Neural cell (in vitro differentiated cells): ENCODE measurements around the gene SENP5. TPM values are rescaled to one million over a fixed set of nuclear protein-coding genes. Genes with fewer than 3 reads are reported as not detected.

Experiments used
- H2AFZ ChIP-seq: fragments of 200-600, 300-800 bp; sonication (generic), shearing (Covaris generic); 2 replicates; pipeline ENCODE4 v1.6.0; 2014; ENCODE audit warnings: low read depth, mild to moderate bottlenecking, antibody characterized with exemption, low read length, moderate library complexity
- H3F3A ChIP-seq: fragments of 200-600 bp; shearing (Covaris generic); 2 replicates; pipeline ENCODE4 v1.6.1; 2016; ENCODE audit warnings: mild to moderate bottlenecking, moderate library complexity, mixed read lengths, antibody characterized with exemption, low read length; ENCODE audit not compliant: insufficient read depth, poor library complexity, severe bottlenecking
- H3K27ac ChIP-seq: fragments of 200-600, 300-800 bp; sonication (generic), shearing (Covaris generic); 2 replicates; pipeline ENCODE4 v1.5.1; 2014; ENCODE audit warnings: mild to moderate bottlenecking, low read length, moderate library complexity
- H3K27me3 ChIP-seq: fragments of 300-800, 200-600 bp; sonication (generic), shearing (Covaris generic); 2 replicates; pipeline ENCODE4 v1.6.0; 2014; ENCODE audit warnings: mild to moderate bottlenecking, low read depth, low read length, moderate library complexity; ENCODE audit not compliant: insufficient read depth
- H3K36me3 ChIP-seq: fragments of 300-800, 200-600 bp; sonication (generic), shearing (Covaris generic); 2 replicates; pipeline ENCODE4 v1.5.1; 2014; ENCODE audit warnings: mild to moderate bottlenecking, antibody characterized with exemption, low read length, moderate library complexity; ENCODE audit not compliant: insufficient read depth
- H3K4me2 ChIP-seq: fragments of 300-800, 200-600 bp; sonication (generic), shearing (Covaris generic); 2 replicates; pipeline ENCODE4 v1.6.0; 2014; ENCODE audit warnings: mild to moderate bottlenecking, low read length
- H3K4me3 ChIP-seq: fragments of 300-800, 200-600 bp; sonication (generic), shearing (Covaris generic); 2 replicates; pipeline ENCODE4 v1.5.1; 2014; ENCODE audit warnings: mild to moderate bottlenecking, low read length, moderate library complexity
- H3K79me2 ChIP-seq: fragments of 200-600 bp; shearing (Covaris generic); replicated peaks from 2 replicates; pipeline ENCODE4 v1.6.0; 2014; ENCODE audit warnings: mild to moderate bottlenecking, low read length, moderate library complexity; ENCODE audit not compliant: insufficient read depth
- H3K9ac ChIP-seq: fragments of 300-800, 200-600 bp; sonication (generic), shearing (Covaris generic); 2 replicates; pipeline ENCODE4 v1.6.1; 2016; ENCODE audit warnings: mild to moderate bottlenecking, low read length, mixed read lengths
- H3K9me2 ChIP-seq: fragments of 200-600 bp; shearing (Covaris generic); 2 replicates; pipeline ENCODE4 v1.6.1; 2016; ENCODE audit warnings: mild to moderate bottlenecking, low read length, mixed read lengths; ENCODE audit not compliant: insufficient read depth
- H3K9me3 ChIP-seq: fragments of 200-600, 300-800 bp; sonication (generic), shearing (Covaris generic); 2 replicates; pipeline ENCODE4 v1.6.1; 2016; ENCODE audit warnings: mild to moderate bottlenecking, mixed run types, low read length, moderate library complexity, mixed read lengths
- H4K20me1 ChIP-seq: fragments of 200-600 bp; shearing (Covaris generic); 2 replicates; pipeline ENCODE4 v1.6.1; 2016; ENCODE audit warnings: mild to moderate bottlenecking, mixed run types; ENCODE audit not compliant: insufficient read depth
- EP300 ChIP-seq: fragments of 450-650 bp; conservative IDR thresholded peaks from 2 replicates; pipeline ENCODE4 v1.6.1; 2014; ENCODE audit warnings: antibody characterized with exemption, mild to moderate bottlenecking, moderate library complexity; ENCODE audit not compliant: poor library complexity, severe bottlenecking
- EZH2 ChIP-seq: fragments of 200-600, 300-800 bp; shearing (Covaris generic), sonication (generic); IDR thresholded peaks from 2 replicates; pipeline ENCODE4 v1.6.1; 2014; ENCODE audit warnings: antibody characterized with exemption, low read length, borderline replicate concordance, mild to moderate bottlenecking; ENCODE audit not compliant: insufficient read depth, poor library complexity, severe bottlenecking
- MXI1 ChIP-seq: fragments of 450-650 bp; conservative IDR thresholded peaks from 2 replicates; pipeline ENCODE4 v1.6.1; 2014; ENCODE audit warnings: antibody characterized with exemption, mild to moderate bottlenecking; ENCODE audit not compliant: poor library complexity, severe bottlenecking
- POLR2AphosphoS5 ChIP-seq: IDR thresholded peaks from 2 replicates; pipeline ENCODE4 v1.6.1; 2012
- RAD21 ChIP-seq: fragments of 450-650 bp; conservative IDR thresholded peaks from 2 replicates; pipeline ENCODE4 v1.6.1; 2014; ENCODE audit warnings: antibody characterized with exemption, mild to moderate bottlenecking, moderate library complexity
- SMC3 ChIP-seq: fragments of 450-650 bp; conservative IDR thresholded peaks from 2 replicates; pipeline ENCODE4 v1.6.1; 2014; ENCODE audit warnings: antibody characterized with exemption, mild to moderate bottlenecking, moderate library complexity; ENCODE audit not compliant: poor library complexity
- TAF1 ChIP-seq: IDR thresholded peaks from 2 replicates; pipeline ENCODE4 v1.6.1; 2012; ENCODE audit warnings: low read depth
- polyA plus RNA-seq: library from polyadenylated mRNA; depleted of rRNA; stranded (reverse); fragments of >200 nt; gene quantifications from 2 replicates; pipeline ENCODE4 v1.2.3, GENCODE V29; 2014
- TF ChIP-seq, protein P1 (sequence below): IDR thresholded peaks from 2 replicates; pipeline ENCODE4 v1.6.1; 2012; ENCODE audit warnings: borderline replicate concordance
- TF ChIP-seq, protein P2 (sequence below): fragments of 450-650 bp; IDR thresholded peaks from 2 replicates; pipeline ENCODE4 v1.5.1; 2014; ENCODE audit warnings: antibody characterized with exemption, mild to moderate bottlenecking, moderate library complexity; ENCODE audit not compliant: poor library complexity, severe bottlenecking

Gene SENP5
- polyA plus RNA-seq, 1 donor from 2014 or later, result 27.3 TPM

DNA sequence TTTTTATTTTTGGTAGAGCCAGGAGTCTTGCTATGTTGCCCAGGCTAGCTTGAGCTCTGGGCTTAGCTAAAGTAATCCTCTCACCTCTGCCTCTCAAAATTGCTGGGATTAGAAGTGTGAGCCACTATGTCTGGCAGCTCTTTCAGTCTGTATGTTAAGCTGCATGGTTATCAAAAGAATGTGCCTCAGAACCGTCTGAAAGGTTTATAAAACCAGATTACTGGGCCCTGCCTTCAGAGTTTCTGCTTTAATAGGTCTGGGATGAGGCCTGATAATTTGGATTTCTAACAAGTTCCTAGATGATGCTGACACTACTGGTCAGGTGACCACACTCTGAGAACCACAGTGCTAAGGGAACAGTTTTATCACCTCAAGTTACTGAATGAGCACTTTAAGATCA, 34.6 kb downstream of the SENP5 start:
- no peak overlapping the region for H3K27ac ChIP-seq
- no peak overlapping the region for H3K4me3 ChIP-seq
- H3K36me3 ChIP-seq, result no peaks in the 10 kb centered on the region
- no peaks in the 10 kb centered on the region for H3K79me2 ChIP-seq
- TF ChIP-seq RAD21 (no peak), EZH2 (no peak), EP300 (no peak), TAF1 (no peak), POLR2AphosphoS5 (no peak), MXI1 (no peak), SMC3 (no peak)
- TF ChIP-seq, protein P1, sequence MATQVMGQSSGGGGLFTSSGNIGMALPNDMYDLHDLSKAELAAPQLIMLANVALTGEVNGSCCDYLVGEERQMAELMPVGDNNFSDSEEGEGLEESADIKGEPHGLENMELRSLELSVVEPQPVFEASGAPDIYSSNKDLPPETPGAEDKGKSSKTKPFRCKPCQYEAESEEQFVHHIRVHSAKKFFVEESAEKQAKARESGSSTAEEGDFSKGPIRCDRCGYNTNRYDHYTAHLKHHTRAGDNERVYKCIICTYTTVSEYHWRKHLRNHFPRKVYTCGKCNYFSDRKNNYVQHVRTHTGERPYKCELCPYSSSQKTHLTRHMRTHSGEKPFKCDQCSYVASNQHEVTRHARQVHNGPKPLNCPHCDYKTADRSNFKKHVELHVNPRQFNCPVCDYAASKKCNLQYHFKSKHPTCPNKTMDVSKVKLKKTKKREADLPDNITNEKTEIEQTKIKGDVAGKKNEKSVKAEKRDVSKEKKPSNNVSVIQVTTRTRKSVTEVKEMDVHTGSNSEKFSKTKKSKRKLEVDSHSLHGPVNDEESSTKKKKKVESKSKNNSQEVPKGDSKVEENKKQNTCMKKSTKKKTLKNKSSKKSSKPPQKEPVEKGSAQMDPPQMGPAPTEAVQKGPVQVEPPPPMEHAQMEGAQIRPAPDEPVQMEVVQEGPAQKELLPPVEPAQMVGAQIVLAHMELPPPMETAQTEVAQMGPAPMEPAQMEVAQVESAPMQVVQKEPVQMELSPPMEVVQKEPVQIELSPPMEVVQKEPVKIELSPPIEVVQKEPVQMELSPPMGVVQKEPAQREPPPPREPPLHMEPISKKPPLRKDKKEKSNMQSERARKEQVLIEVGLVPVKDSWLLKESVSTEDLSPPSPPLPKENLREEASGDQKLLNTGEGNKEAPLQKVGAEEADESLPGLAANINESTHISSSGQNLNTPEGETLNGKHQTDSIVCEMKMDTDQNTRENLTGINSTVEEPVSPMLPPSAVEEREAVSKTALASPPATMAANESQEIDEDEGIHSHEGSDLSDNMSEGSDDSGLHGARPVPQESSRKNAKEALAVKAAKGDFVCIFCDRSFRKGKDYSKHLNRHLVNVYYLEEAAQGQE, result no peak
- no peaks in the 10 kb centered on the region for H3K9me3 ChIP-seq
- no peak overlapping the region for H3K9ac ChIP-seq
- H3F3A ChIP-seq, result no peaks in the 10 kb centered on the region
- H3K4me2 ChIP-seq, result no peak overlapping the region
- H2AFZ ChIP-seq, result no peak overlapping the region
- no peaks in the 10 kb centered on the region for H3K27me3 ChIP-seq
- no peaks in the 10 kb centered on the region for H4K20me1 ChIP-seq
- no peaks in the 10 kb centered on the region for H3K9me2 ChIP-seq

DNA sequence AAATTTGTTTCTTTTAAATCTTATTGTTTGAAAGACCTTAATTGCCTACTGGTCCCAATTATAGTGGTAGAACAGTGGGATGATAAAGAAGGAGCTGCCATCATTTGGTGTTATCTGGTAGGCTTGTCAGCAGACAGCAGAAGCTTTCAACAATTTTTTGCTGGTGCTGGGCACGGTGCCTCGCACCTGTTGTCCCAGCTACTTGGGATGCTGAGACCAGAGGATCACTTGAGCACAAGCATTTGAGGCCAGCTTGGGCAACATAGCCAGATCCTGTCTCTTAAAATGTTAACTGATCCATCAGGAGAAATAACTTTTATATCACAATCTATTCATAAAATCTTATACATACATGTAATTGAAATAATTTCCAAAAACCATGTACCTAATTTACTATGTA, 36.0 kb downstream of the SENP5 start:
- H3K9ac ChIP-seq, result no peak overlapping the region
- H3K4me3 ChIP-seq, result no peak overlapping the region
- TF ChIP-seq TAF1 (no peak), POLR2AphosphoS5 (no peak), SMC3 (no peak), MXI1 (no peak), EZH2 (no peak), EP300 (no peak), RAD21 (no peak)
- TF ChIP-seq, protein P2, sequence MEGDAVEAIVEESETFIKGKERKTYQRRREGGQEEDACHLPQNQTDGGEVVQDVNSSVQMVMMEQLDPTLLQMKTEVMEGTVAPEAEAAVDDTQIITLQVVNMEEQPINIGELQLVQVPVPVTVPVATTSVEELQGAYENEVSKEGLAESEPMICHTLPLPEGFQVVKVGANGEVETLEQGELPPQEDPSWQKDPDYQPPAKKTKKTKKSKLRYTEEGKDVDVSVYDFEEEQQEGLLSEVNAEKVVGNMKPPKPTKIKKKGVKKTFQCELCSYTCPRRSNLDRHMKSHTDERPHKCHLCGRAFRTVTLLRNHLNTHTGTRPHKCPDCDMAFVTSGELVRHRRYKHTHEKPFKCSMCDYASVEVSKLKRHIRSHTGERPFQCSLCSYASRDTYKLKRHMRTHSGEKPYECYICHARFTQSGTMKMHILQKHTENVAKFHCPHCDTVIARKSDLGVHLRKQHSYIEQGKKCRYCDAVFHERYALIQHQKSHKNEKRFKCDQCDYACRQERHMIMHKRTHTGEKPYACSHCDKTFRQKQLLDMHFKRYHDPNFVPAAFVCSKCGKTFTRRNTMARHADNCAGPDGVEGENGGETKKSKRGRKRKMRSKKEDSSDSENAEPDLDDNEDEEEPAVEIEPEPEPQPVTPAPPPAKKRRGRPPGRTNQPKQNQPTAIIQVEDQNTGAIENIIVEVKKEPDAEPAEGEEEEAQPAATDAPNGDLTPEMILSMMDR, result no peak
- TF ChIP-seq, protein P1, result no peak
- no peaks in the 10 kb centered on the region for H3F3A ChIP-seq
- H3K9me3 ChIP-seq, result no peaks in the 10 kb centered on the region
- no peaks in the 10 kb centered on the region for H3K36me3 ChIP-seq
- no peaks in the 10 kb centered on the region for H3K27me3 ChIP-seq
- no peaks in the 10 kb centered on the region for H3K9me2 ChIP-seq
- H3K27ac ChIP-seq, result no peak overlapping the region
- no peaks in the 10 kb centered on the region for H4K20me1 ChIP-seq
- no peaks in the 10 kb centered on the region for H3K79me2 ChIP-seq
- H3K4me2 ChIP-seq, result no peak overlapping the region
- H2AFZ ChIP-seq, result no peak overlapping the region
